Left cardiac atrium (tissue), 4 donors: ENCODE data around the gene CEP350. TPM values are rescaled to one million over a fixed set of nuclear protein-coding genes. Genes with fewer than 3 reads are reported as not detected.

ENCODE experiments used
- ATAC-seq, 2 donors: fragments of 200-7000 bp; cut with Tn5 transposase; one replicate each; pipeline ENCODE4 v1.9.1; 2020; ENCODE audit warnings: mild to moderate bottlenecking in 2 of 2, moderate library complexity in 2 of 2
- DNase-seq: peaks from one replicate; pipeline ENCODE4 v3.0.0-alpha.2; 2020
- intact Hi-C, 2 donors: fragments of 100-400 bp; cut with DNase I; formaldehyde crosslinking; loops; one replicate each; pipeline versions ENCODE4 v1.14.1 to v1.15.1; 2022 to 2023
- total RNA-seq, 2 donors: library from RNA; stranded (reverse); fragmentation: NEBNext Ultra II Directional; extraction: Animal tissue kit (Norgen Biotek cat#: 25700); gene quantifications; one replicate each; pipeline ENCODE4 v1.2.1, GENCODE V29; 2021
- donor health status: DM: no; HTN: yes; CAD: no.
- donor health status: DM: no; HTN: yes; CAD: no; lungs with severe emphysema.
- donor health status: DM: yes; HTN: yes; CAD: no.
- donor health status: Dilated cardiomyopathy.

Gene CEP350
- total RNA-seq, 2 donors from 2014 or later = 30.0 to 36.9 TPM

DNA sequence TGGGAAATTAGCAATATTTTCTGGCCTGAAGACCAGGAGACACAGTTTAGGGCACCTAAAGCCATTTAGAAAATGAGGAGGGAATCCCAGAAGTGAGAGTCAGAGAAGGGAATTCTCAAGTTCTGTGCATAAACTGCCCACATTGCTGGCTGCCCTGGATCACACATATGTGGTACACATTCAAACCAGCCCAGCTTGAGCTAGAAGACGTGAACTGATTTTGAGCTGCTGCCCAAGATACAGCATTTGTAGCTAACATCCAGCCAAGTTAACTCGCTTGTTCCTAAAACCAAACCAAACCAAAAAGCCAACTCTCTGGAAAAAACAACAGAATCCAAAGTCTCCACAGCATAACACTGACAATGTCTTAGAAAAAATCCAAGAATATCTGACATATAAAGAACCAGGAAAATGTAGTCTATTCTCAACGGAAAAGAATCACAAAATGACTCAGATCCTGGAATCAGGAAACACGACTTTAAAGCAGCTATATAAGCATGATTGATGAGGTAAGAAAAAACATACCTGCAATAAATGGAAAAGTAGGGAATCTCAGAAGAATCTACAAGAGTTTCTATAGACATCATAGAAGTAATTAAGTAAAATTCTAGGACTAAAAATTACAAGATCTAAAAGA is 181.8 kb downstream of the CEP350 start:
- intact Hi-C loops = no loop called here
- DNase-seq (no peak), ATAC-seq (no peak)

DNA sequence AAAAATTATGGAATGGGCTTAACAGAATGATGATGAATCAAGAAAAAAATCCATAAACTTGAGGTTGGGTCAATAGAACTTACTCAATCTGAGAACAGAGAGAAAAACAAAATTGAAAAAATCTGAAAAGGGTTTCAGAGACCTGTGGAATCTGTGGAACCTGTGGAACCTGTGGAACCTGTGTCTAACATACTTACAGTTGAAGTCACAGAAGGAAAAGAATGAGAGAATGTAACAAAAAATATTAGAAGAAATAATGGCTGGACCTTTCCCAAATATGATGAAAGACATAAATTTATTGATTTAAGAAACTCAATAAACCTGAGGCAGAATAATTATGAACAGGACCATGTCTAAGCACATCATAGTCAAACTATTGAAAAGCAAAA is 182.4 kb downstream of the CEP350 start:
- ATAC-seq (no peak), DNase-seq (no peak)
- intact Hi-C loops = no loop called here

DNA sequence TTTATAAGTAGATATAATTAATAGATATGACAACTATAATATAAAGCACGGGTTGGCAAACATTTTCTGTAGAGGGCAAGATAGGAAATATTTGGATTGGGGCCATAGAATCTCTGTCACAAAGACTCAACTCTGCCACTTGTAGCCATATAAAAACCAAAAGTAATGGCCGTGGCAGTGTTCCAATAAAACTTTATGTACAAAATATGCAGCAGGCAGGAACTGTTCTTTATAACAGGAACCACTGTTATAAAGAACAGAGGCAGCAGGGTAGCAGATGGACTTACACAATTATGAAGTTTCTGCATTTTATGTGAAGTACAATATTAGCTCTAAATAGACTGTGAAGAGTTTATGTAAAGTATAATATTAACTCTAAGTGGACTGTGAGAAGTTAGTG is 183.2 kb downstream of the CEP350 start:
- intact Hi-C loops = no loop called here
- no peak for ATAC-seq
- DNase-seq = no peak

GRCh38 chr1:180141381-180141934 is 186.8 kb downstream of the CEP350 start:
- intact Hi-C loops = no loop called here
- DNase-seq = no peak
- ATAC-seq = no peak

GRCh38 chr1:180143359-180143758 is 188.7 kb downstream of the CEP350 start:
- no peak for DNase-seq
- no peak for ATAC-seq
- intact Hi-C loops = no loop called here

DNA sequence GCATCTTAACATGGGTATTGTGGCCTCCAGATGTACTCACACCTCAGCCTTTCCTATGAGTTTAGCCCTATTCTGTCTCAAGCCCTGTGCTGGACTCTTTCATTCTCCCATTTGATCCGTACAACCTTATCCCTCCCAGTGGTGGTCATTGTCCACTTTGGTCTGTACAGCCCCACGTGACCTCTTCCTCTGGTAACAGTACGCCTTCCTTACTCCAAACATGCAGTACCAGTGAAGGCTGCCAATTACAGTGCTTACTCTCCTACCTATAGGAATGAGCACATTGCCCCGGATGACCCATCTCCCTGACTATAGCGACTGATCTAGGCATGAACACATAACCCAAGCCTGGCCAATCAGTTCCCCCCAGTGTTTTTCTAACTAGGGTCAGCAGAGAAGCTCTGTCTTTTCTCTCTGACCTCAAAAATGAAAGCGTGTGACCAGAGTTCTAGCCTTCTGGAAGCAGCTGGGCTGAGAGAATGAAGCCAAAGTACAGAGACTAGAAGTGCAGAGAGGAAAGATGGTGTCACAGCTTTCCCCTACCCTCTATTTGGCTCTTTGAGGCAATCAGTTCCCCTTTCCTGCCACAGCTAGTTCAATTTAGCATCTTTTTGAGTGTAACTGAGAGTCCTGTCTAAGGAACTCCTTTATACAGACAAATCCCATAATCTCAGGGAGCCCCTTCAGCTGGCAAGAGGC is 190.2 kb downstream of the CEP350 start:
- intact Hi-C loops = no loop called here
- DNase-seq = no peak
- ATAC-seq = no peak

GRCh38 chr1:180145446-180145845 is 190.8 kb downstream of the CEP350 start:
- no peak for DNase-seq
- intact Hi-C loops = no loop called here
- ATAC-seq = no peak

- no peak for DNase-seq
- intact Hi-C loops = no loop called here
- ATAC-seq = no peak
Observed at GRCh38 chr1:180150982-180151381, 196.4 kb downstream of the CEP350 start.

- intact Hi-C loops = no loop called here
- no peak for ATAC-seq
Observed at GRCh38 chr1:180151508-180151907, 196.9 kb downstream of the CEP350 start.

GRCh38 chr1:180152588-180152987 is 198.0 kb downstream of the CEP350 start:
- intact Hi-C loops = no loop called here
- DNase-seq = no peak
- no peak for ATAC-seq

More at GRCh38 chr1:180151508-180151907, 196.9 kb downstream of the CEP350 start:
- no peak for DNase-seq

- intact Hi-C loops = no loop called here
- no peak for DNase-seq
- ATAC-seq = no peak
Observed at GRCh38 chr1:180153032-180153431, 198.4 kb downstream of the CEP350 start.

GRCh38 chr1:180154003-180154324 is 199.4 kb downstream of the CEP350 start:
- intact Hi-C loops = no loop called here
- DNase-seq = no peak
- ATAC-seq = peak in 1 of 2 donors; percentile 0

- DNase-seq (peak; percentile 92), ATAC-seq (peak; percentile 94 to 95)
- intact Hi-C loops = no loop called here
Observed at GRCh38 chr1:180154325-180155181, 199.9 kb downstream of the CEP350 start, which contains the start of gene QSOX1. QSOX1 (plus strand) TSS chr1:180154869; CDS start chr1:180154908, 39 bp downstream.

GRCh38 chr1:180155182-180155682 is 200.6 kb downstream of the CEP350 start:
- intact Hi-C loops = no loop called here
- DNase-seq = no peak
- peak; percentile 5 to 23 for ATAC-seq

- ATAC-seq (no peak), DNase-seq (no peak)
- intact Hi-C loops = no loop called here
Observed at GRCh38 chr1:180156201-180156600, 201.6 kb downstream of the CEP350 start.

GRCh38 chr1:180156631-180157091 is 202.1 kb downstream of the CEP350 start:
- ATAC-seq = no peak
- intact Hi-C loops = no loop called here
- DNase-seq = no peak

- DNase-seq (no peak), ATAC-seq (no peak)
- intact Hi-C loops = no loop called here
Observed at GRCh38 chr1:180157108-180157507, 202.5 kb downstream of the CEP350 start.

DNA sequence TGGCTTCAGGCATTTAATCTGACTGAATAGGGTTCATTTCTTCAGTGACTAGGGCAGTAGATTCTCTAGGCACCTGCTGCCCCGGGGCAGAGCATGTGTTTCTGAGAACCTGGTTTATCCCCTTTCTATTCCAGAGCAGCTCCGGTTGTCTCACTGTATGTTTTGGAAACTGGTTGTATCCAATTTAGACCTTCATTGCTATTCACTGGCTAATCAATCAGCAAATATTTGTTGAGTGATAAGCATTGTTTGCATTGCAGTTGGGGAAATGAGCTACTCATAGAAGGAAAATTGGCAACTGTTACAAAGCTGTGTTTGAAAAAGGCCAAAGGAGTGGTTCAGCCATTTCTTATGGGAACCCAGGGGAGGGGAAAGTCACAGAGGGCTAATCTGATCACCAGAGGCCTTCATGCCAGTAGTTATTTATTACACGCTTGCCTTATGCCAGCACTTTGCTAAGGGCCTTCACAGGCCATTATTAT is 203.0 kb downstream of the CEP350 start:
- no peak for DNase-seq
- intact Hi-C loops = no loop called here
- ATAC-seq = no peak
